A549 (cell line): ENCODE results near the gene EPHB1.

Experiments used
- CEBPB ChIP-seq, 2 experiments: fragments of >200 bp in 1 of 2; sonication (Bioruptor Twin) in 1 of 2; formaldehyde crosslinking in 1 of 2; IDR thresholded peaks; 2 replicates each; pipeline ENCODE4 v1.6.1; 2012 to 2016
- CHD2 ChIP-seq: fragments of 150-350 bp; IDR thresholded peaks from 2 replicates; pipeline ENCODE4 v1.6.1; 2014; ENCODE audit warnings: low read length; ENCODE audit not compliant: partially characterized antibody
- EP300 ChIP-seq, 2 experiments: fragments of >200 bp; sonication (Bioruptor Twin); formaldehyde crosslinking; IDR thresholded peaks; 2 replicates in 1 of 2; 3 replicates in 1 of 2; pipeline ENCODE4 v1.6.1; 2016 to 2017
- FOSL2 ChIP-seq, 2 experiments: fragments of 450-650 bp in 1 of 2; fragments of >200 bp in 1 of 2; sonication (Bioruptor Twin) in 1 of 2; formaldehyde crosslinking; IDR thresholded peaks; 2 replicates each; pipeline versions ENCODE4 v1.5.0 to v1.6.1; 2016 to 2020; ENCODE audit warnings: mild to moderate bottlenecking in 1 of 2, moderate library complexity in 1 of 2
- MAZ ChIP-seq: fragments of 150-350 bp; IDR thresholded peaks from 2 replicates; pipeline ENCODE4 v1.6.1; 2014; ENCODE audit warnings: antibody characterized with exemption, low read depth, low read length, borderline replicate concordance
- NPAS2 ChIP-seq: fragments of 250-450 bp; sonication (Bioruptor Pico); IDR thresholded peaks from 2 replicates; pipeline ENCODE4 v1.8.0; 2022; ENCODE audit warnings: mild to moderate bottlenecking, moderate library complexity, borderline replicate concordance
- SMC3 ChIP-seq: fragments of >200 bp; sonication (Bioruptor Twin); formaldehyde crosslinking; IDR thresholded peaks from 3 replicates; pipeline ENCODE4 v1.6.1; 2018; ENCODE audit warnings: inconsistent platforms
- TF ChIP-seq, protein P1 (sequence below): fragments of >200 bp; sonication (Bioruptor Twin); formaldehyde crosslinking; IDR thresholded peaks from 3 replicates; pipeline ENCODE4 v1.5.1; 2016
- TF ChIP-seq, protein P2 (sequence below): fragments of 450-650 bp; IDR thresholded peaks from 2 replicates; pipeline ENCODE4 v1.6.1; 2014; ENCODE audit warnings: antibody characterized with exemption

DNA sequence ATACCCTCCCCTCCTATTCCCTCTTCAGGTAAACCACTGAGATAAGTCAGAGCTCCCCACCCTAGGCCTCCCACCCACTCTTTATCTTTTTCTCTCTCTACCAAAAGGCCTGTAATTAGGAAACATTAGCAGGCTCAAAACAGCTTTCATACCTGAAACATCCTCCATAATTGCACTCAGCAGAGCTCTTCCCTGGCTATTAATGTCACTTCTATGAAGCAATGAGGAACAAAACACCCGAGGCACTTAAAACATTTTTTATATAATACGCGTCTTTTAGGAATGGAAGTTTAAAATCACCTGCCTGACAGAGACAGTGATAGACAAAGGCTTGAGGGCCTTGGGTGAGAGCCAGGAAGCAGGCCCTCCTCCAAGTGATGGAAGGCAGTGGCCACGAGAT lies 138.9 kb downstream of the EPHB1 start:
- no peak for TF ChIP-seq EP300 (IDR thresholded peaks at IDR 0.05)
- TF ChIP-seq, protein P1, sequence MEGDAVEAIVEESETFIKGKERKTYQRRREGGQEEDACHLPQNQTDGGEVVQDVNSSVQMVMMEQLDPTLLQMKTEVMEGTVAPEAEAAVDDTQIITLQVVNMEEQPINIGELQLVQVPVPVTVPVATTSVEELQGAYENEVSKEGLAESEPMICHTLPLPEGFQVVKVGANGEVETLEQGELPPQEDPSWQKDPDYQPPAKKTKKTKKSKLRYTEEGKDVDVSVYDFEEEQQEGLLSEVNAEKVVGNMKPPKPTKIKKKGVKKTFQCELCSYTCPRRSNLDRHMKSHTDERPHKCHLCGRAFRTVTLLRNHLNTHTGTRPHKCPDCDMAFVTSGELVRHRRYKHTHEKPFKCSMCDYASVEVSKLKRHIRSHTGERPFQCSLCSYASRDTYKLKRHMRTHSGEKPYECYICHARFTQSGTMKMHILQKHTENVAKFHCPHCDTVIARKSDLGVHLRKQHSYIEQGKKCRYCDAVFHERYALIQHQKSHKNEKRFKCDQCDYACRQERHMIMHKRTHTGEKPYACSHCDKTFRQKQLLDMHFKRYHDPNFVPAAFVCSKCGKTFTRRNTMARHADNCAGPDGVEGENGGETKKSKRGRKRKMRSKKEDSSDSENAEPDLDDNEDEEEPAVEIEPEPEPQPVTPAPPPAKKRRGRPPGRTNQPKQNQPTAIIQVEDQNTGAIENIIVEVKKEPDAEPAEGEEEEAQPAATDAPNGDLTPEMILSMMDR = no peak
- TF ChIP-seq CHD2 = no peak
- no peak for TF ChIP-seq CEBPB (IDR thresholded peaks at IDR 0.05)
- TF ChIP-seq MAZ = no peak
- TF ChIP-seq FOSL2 (IDR thresholded peaks at IDR 0.05) = no peak
- TF ChIP-seq FOSL2 (CRISPR knock-in tag; IDR thresholded peaks at IDR 0.05) = no peak
- no peak for TF ChIP-seq SMC3
- TF ChIP-seq NPAS2 = no peak
- TF ChIP-seq, protein P2, sequence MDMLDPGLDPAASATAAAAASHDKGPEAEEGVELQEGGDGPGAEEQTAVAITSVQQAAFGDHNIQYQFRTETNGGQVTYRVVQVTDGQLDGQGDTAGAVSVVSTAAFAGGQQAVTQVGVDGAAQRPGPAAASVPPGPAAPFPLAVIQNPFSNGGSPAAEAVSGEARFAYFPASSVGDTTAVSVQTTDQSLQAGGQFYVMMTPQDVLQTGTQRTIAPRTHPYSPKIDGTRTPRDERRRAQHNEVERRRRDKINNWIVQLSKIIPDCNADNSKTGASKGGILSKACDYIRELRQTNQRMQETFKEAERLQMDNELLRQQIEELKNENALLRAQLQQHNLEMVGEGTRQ = no peak
